ENCODE data around the gene PHOX2A.

Gene PHOX2A

GRCh38 chr11:72247584-72247983 lies 3.6 kb upstream of the PHOX2A start:
- no peak for DNase-seq

- DNase-seq, result no peak
Measured at GRCh38 chr11:72245263-72245816, 1.4 kb upstream of the PHOX2A start.

GRCh38 chr11:72244361-72245262 lies 636 bp upstream of the PHOX2A start:
- no peak for DNase-seq

- no peak for DNase-seq
Measured at GRCh38 chr11:72243173-72244059, 560 bp downstream of the PHOX2A start.

GRCh38 chr11:72242141-72242540 lies 1.8 kb downstream of the PHOX2A start:
- no peak for DNase-seq

- no peak for DNase-seq
Measured at GRCh38 chr11:72241291-72241781, 2.6 kb downstream of the PHOX2A start.

GRCh38 chr11:72240461-72241290 lies 3.3 kb downstream of the PHOX2A start:
- peak in 1 of 3 donors; percentile 27 for DNase-seq

- DNase-seq, result peak; percentile 51 to 74 (median 55)
Measured at GRCh38 chr11:72239849-72240460, 4.0 kb downstream of the PHOX2A start.

GRCh38 chr11:72239313-72239848 lies 4.6 kb downstream of the PHOX2A start:
- peak; percentile 40 to 67 (median 40) for DNase-seq

GRCh38 chr11:72238492-72239312 lies 5.3 kb downstream of the PHOX2A start:
- no peak for DNase-seq

GRCh38 chr11:72238040-72238450 lies 5.9 kb downstream of the PHOX2A start:
- DNase-seq, result peak; percentile 71 to 80 (median 76)

- DNase-seq, result no peak
Measured at GRCh38 chr11:72237112-72237931, 6.7 kb downstream of the PHOX2A start.

GRCh38 chr11:72236774-72237111 lies 7.2 kb downstream of the PHOX2A start:
- DNase-seq, result no peak

- DNase-seq, result no peak
Measured at GRCh38 chr11:72236083-72236697, 7.8 kb downstream of the PHOX2A start.

GRCh38 chr11:72235351-72236057 lies 8.5 kb downstream of the PHOX2A start:
- DNase-seq, result no peak

- peak in 1 of 3 donors; percentile 17 for DNase-seq
Measured at GRCh38 chr11:72234920-72235319, 9.1 kb downstream of the PHOX2A start.

- no peak for DNase-seq
Measured at GRCh38 chr11:72234514-72234830, 9.5 kb downstream of the PHOX2A start.

GRCh38 chr11:72233773-72234513 lies 10.0 kb downstream of the PHOX2A start:
- no peak for DNase-seq
